ENCODE results near the gene CES4A.
A peak's percentile ranks its signal among the peaks of the same experiment; 100 is the strongest.
"Not testable (repeated sequence)": the region's sequence is repeated elsewhere in the genome, so short reads cannot be mapped to it uniquely, and the experiment has no call there.

Gene CES4A

DNA sequence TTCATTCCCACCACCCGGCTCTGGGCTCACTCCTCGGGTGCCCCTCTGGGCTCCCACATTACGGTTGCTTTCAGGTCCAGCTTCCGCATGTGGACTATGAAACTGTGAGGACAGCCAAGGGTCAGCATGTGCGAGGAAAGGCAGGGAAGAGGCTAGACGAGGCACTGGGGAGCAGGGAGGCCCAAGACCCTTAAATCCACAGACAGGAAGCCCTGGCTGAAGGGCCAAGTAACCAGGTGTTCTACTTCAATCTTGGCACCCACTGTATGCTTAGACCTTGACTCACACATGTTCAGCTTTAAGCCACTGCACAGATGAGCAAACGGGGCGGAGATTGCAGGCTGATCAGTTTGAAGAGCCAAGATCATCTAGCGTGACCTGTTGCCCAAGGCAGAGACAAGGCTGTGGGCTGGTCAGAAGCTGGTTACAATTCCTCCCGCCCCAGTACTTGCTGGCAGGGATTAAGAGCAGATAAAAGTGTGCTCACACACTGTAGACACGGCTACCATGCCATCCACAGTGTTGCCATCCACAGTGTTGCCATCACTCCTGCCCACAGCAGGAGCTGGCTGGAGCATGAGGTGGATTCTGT lies at the start of gene CES4A:
Gene CES4A (plus strand): TSS at position 393 of the 592 bp plus-strand sequence. CDS start 184 bp downstream, at position 577.
- no peak for DNase-seq

DNA sequence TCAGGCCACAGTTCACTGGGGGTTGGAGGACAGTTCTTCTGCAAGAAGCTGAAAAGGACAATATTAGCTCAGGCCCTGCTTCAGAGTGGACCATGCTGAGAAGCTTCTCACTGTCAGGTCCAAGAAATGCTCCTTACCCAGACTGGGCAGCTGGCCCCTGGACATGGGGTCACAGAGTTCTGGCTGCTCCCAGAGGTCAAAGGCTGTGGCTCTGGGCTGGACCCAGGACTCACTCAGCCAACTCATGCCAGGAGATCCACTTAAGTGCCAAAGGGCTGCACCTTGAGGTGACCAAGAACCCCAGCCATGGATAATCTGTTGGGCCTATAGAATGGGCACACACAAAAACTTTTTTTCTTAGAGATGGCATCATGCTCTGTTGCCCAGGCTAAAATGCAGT lies 49.0 kb upstream of the CES4A start:
- no peak for DNase-seq

DNA sequence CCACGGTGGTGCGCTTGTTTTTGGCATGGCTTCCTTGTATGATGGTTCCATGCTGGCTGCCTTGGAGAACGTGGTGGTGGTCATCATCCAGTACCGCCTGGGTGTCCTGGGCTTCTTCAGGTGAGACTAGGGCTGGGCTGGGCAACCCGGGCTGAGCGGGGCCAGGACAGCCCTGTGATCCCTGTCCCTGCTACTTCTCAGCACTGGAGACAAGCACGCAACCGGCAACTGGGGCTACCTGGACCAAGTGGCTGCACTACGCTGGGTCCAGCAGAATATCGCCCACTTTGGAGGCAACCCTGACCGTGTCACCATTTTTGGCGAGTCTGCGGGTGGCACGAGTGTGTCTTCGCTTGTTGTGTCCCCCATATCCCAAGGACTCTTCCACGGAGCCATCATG lies 48.2 kb upstream of the CES4A start:
- DNase-seq = no peak

DNA sequence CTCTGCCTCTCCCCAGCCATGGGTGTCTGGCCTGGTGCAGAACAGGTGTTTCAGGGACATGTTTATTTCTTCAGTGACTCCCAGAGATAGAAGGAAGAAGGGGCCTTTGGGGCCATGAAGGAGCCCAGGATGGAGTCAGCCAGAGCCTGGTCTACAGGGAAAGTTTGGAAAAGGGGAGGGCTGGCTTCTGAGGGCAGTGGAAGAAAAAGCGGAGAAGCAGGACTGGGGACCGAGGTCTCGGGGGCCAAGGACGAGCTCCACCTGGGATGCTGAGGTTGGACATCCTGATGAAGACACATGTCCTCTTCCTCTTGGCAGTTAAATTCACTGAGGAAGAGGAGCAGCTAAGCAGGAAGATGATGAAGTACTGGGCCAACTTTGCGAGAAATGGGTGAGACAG lies 45.4 kb upstream of the CES4A start:
- DNase-seq = no peak

DNA sequence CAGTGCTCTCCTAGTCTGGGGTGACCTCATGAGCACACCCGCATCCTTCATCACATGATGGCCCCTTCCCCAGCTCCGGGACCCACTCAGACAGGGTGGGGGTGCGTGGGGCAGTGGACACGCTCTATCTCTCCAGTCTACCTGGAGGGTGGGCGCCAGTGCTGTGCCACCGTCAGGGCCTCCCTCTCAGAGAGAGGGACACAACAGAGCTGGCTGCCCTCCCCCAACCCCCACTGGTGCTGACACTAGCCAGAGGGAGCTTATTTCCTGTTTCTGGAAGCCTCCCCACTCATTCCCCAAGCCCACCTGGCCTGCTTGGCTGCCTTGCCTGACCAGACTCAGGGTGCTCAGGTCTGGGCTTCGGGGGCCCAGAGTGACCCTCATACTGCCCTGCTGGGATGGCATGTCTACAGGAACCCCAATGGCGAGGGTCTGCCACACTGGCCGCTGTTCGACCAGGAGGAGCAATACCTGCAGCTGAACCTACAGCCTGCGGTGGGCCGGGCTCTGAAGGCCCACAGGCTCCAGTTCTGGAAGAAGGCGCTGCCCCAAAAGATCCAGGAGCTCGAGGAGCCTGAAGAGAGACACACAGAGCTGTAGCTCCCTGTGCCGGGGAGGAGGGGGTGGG lies 44.8 kb upstream of the CES4A start:
- no peak for DNase-seq

DNA sequence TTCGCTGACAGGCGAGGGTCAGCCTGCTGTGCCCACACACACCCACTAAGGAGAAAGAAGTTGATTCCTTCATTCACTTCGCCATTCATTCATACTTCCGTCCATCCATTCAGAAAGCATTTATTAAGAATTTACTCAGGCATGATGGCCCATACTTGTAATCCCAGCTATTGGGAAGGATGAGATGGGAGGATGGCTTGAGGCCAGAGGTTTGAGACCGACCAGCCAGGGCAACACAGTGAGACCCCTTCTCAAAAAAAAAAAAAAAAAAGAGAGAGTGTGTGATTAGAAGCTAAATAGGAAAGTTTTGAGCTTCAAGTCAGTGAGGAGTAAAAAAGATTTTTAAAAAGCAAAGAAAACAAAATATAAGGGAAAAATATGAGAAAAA lies 44.3 kb upstream of the CES4A start:
- no peak for DNase-seq

DNA sequence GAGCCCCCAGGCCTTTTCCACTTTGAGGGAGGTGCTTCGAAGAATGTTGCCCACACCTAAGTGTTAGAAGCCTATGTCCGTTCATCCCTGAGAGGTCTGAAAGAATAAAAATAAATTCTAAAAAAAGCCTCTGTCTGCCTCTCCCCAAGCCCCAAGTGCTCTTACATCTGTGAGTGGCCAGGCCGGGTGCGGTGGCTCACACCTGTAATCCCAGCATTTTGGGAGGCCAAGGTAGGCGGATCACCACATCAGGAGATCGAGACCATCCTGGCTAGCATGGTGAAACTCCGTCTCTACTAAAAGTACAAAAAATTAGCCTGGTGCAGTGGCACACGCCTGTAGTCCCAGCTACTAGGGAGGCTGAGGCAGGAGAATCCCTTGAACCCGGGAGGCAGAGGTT lies 43.4 kb upstream of the CES4A start:
- not testable (repeated sequence) for DNase-seq

DNA sequence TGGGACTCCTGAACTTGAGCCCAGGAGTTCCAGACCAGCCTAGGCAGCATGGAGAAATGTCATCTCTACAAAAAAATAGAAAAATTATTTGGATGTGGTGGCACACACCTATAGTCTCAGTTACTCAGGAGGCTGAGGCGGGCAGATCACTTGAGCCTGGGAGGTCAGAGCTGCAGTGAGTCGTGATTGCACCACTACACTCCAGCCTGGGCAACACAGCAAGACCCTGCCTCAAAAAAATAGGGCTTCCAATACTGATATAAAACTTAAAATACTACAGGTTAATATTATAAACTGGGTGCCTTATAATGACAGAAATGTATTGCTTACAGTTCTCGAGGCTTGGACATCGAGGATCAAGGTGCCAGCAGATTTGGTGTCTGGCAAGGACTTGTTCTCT lies 42.5 kb upstream of the CES4A start:
- no peak for DNase-seq

DNA sequence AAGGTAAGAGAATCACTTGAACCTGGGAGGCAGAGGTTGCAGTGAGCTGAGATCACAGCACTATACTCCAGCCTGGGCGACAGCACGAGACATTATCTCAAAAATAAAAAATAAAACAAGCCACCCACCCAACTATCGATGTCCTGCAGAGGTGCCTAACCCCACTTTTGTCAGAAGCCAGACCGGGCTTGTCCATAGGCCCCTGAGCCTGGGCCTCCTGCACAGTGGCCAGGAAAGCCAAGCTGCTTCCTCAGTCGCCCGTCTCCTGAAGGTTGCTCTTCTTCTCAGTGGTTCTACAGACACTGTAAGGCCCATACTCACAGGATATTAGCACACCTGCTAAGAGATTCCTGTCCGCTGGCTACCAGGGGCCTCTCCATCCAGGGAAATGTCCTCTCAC lies 41.8 kb upstream of the CES4A start:
- DNase-seq = no peak

DNA sequence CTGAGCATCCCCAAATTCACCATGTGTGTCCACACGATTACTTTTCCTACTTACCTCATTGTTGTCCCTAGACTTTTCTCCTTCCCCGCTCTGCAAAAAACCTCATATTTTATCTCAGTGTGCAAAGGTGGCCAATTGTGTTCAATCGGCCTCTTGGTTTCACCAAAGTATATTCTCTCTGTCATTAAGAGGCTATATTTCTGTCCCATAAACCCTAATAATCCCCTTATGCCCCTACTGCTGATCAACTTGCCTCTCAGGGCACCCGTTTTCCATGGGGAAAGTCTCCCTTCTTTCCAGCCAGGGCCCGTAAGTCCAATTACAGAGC lies 41.5 kb upstream of the CES4A start:
- DNase-seq = no peak

DNA sequence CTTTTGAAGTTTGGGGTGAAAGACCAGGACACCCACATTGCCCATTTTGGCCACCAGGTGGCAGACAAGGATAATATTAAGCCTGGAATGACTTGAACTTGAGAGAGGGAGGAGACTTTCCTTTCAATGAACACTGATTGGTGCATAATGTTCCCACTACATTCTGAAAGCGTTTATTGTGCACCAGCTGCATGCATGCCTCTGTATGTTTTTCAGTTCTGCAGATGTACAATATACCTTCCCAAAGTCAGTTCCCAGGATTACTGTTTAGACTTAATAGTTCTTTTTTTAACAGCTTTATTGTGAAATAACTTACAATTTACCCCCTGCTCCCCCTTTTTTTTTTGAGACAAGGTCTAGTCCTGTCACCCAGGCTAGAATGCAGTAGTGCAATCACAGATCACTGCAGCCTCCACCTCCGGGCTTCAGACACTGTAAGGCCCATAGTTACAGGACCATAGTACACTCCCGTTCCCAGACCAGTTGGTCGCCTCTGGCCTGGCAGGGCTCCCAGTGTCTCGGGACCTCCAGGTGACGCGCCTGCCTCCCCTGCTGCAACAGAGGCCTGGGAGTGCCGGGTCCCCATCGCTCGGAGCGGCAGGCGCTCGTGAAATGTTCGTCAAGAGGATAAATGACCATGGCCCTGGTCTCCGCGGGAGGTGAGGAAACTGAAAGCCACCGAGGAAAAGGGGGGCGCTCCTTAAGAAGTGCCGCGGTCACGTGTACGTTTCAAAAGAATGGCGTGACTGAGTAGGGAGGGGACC lies 40.9 kb upstream of the CES4A start:
- DNase-seq = peak; percentile 77 to 97

DNA sequence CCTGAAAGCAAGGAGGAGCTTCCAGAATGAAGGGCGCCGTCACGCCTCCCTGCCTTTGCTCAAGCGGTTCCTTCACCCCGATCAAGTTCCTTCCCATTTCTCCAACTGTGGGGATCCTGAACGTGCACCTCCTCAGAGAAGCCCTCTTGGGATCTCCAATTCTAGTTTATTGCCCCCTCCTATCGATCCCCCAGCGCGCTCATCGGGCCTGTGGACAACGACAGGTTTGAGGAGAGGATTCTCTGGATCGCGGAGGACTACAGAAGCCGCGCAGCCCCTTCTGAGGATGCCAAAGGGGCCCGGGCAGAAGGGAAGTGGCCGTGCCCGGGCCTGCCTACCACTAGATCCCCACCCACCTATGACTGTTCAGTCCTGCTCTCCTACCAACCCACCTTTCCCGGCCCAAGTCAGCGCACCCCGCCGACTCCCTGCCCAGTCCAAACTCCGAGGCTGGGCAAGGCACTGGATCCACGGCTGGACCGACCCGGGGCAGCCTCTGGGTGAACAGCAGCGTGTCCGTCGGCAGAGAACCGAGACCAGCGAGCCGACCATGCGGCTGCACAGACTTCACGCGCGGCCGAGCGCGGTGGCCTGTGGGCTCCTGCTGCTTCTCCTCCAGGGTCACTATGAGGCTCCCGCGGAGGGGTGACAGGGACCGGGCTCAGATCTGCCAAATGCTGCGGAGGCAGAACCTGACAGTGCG lies 40.1 kb upstream of the CES4A start:
- peak in 1 of 2 donors; percentile 25 for DNase-seq

DNA sequence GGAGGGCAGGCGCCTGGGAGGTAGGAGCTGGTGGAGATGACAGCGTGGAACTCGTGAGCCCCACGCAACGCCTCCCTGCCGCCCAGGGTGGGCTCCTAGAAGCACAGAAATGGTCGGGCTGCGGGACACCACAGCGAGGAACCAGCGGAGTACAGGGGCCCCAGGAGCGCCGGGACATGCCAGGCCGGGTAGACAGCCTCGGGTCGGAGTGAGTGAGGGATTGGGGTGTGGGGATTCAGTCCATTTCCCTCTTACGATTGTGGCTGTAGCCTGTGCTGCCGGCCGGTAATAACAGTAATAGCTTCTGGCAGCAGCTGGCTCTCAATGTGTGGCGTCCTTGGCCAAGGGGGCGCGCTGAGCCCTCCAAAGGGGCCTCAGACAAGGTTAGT lies 39.6 kb upstream of the CES4A start:
- no peak for DNase-seq

DNA sequence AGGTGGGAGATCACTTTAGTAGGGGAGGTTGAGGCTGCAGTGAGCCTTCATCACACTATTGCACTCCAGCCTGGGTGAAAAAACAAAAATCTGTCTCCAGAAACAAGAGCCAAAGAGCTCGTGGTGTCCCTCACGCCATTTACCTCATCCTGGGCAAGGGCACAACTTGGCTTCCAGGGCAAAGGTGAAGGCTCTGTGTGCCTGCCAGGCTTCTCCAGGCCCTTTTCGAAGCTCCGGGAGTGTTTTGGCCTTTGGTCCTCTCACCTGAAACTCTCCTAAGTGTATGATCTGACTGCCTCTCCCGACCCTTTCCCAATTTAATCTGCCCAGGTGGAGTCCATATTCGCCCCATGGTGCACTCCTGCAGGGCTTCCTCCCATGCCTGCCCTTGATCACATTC lies 38.9 kb upstream of the CES4A start:
- no peak for DNase-seq

DNA sequence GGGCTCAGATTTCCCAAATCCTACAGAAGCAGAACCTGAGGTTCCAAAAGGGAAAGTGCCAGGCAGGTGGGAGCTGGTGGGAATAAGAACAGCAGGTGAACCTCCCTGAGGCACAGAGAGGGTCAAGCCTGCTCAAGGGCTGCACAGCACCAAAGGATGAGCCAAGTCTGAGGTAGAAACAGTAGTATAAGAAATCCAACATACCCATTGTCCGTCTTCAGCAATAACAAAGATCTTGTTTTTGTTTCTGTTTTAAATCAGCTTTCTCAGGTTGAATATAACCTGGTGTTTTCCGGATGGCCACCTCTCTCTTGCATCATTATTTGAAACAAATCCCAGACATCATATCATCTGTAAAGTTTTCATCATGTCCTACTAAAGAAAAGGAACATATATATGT lies 38.0 kb upstream of the CES4A start:
- no peak for DNase-seq

DNA sequence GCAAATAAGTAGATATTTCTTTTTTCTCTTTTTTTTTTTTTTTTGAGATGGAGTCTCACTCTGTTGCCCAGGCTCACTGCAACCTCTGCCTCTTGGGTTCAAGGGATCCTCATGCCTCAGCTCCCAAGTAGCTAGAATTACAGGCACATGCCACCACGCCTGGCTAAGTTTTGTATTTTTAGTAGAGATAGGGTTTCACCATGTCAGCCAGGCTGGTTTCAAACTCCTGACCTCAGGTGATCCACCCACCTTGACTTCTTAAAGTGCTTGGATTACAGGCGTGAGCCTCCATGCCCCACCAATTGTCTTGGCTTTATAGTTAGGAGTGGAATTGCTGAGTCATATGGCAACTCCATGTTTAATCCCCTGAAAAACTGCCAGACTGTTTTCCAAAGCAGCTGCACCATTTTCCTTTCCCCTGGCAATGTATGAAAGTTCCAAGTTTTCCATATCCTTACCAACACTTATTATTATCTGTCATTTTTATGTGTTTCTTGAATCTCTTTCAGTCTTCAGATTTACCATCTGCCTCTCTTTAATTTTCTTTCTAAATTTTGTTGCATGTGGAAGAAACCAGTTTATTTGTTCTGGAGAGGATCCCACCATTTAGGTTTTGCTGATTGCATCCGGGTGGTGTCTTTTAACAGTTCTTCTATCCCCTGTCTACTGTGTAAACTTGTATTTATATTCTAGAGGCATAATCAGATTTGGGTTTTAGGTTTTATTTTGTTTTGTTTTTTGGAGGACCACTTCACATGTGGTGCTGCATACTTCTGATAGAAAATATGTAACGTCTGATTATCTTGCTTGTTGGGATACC lies 37.2 kb upstream of the CES4A start:
- DNase-seq = no peak

DNA sequence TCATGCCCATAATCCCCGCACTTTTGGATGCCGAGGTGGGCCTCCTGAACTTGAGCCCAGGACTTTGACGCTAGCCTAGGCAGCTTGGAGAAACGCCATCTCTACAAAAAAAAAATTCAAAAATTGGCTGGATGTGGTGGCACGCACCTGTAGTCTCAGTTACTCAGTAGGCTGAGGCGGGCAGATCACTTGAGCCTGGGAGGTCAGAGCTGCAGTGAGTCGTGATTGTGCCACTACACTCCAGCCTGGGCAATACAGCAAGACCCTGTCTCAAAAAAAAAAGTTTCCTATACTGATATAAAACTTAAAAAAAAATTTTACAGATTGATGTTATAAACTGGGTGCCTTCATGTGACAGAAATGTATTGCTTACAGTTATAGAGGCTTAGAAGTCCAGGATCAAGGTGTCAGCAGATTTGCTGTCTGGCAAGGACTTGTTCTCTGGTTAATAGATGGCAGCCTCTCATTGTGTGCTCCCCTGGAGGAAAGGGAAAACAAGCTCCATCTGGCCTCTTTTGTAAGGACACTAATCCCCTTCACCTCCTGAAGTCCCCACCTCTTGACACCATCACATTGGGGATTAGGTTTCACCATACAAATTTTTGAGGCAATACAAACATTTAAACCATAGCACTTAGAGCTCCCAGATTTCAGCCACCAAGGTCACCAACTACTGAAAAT lies 35.8 kb upstream of the CES4A start:
- DNase-seq = no peak

DNA sequence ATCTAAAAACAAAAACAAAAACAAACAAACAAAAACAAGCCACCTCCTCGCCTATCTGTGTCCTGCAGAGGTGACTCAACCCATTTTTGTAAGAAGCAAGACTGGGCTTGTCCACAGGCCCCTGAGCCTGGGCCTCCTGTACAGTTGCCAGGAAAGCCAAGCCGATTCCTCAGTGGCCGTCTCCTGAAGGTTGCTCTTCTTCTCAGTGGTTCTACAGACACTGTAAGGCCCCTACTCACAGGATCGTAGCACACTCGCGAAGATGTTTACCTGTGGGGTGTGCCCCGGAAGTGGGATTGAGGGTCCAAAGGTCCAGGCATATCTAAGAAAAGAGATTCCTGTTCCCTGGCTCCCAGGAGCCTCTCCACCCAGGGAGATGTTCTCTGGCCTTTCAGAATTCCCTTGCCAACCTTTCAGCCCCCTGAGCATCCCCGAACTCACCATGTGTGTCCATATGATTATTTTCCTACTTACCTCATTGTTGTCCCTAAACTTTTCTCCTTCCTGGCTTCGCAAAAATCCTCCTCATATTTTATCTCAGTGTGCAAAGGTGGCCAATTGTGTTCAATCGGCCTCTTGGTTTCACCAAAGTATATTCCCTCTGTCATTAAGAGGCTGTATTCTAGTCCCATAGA lies 34.8 kb upstream of the CES4A start:
- DNase-seq = no peak

DNA sequence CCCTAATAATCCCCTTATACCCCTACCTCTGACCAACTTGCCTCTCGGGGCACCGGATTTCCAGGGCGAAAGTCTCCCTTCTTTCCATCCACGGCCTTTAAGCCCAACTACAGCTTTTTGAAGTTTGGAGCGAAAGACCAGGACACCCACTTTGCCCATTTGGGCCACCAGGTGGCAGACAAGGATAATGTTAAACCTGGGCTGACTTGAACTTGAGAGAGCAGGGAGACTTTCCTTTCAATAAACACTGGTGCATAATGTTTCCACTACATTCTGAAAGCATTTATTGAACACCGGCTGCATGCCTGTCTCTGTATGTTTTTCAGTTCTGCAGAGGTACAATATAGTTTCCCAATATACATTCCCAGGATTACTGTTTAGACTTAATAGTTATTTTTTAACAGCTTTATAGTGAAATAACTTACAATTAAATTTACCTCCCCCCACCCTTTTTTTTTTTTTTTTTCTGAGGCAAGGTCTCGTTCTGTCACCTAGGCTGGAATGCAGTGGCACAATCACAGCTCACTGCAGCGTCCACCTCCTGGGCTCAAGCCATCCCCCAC lies 34.2 kb upstream of the CES4A start:
- peak; percentile 52 to 88 for DNase-seq

DNA sequence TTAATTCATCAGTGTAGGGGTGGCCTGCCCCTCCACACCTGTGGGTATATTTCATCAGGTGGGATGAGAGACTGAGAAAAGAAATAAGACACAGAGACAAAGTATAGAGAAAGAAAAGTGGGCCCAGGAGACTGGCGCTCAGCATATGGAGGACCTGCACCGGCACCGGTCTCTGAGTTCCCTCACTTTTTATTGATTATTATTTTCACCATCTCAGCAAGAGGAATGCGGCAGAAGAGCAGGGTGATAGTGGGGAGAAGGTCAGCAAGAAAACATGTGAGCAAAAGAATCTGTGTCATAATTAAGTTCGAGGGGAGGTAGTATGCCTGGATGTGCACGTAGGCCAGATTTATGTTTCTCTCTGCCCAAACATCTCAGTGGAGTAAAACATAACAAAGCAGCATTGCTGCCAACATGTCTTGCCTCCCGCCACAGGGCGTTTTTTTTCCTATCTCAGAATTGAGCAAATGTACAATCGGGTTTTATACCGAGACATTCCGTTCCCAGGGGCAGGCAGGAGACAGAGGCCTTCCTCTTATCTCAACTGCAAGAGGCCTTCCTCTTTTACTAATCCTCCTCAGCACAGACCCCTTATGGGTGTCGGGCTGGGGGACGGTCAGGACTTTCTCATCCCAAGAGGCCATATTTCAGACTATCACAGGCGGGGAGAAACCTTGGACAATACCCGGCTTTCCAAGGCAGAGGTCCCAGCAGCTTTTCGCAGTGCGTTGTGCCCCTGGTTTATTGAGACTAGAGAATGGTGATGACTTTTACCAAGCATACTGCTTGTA lies 32.8 kb upstream of the CES4A start:
- DNase-seq = not testable (repeated sequence)

DNA sequence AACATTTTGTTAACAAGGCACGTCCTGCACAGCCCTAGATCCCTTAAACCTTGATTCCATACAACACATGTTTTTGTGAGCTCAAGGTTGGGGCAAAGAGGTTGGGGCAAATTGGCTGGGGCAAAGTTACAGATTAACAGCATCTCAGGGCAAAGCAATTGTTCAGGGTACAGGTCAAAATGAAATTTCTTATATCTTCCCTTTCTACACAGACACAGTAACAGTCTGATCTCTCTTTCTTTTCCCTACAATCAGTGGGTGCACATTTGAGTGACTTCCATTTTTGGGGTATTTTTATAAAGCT lies 32.3 kb upstream of the CES4A start:
- not testable (repeated sequence) for DNase-seq

Measured in inflammatory macrophage treated with lipopolysaccharide for 1 hour (primary cell).